GM21423 (cell line): ENCODE data around the gene SCYGR3.

ENCODE experiments used
- ATAC-seq: cut with Tn5 transposase; IDR thresholded peaks from one replicate; pipeline ENCODE4 v1.9.1; 2021; ENCODE audit warnings: mild to moderate bottlenecking, moderate library complexity; ENCODE audit not compliant: unreplicated experiment

SCYGR3 gene

GRCh38 chr2:227566012-227566411 is 48.6 kb downstream of the SCYGR3 start:
- ATAC-seq, result no peak

GRCh38 chr2:227565080-227565479 is 49.6 kb downstream of the SCYGR3 start:
- no peak for ATAC-seq
